NCI-H2107 (cell line): ENCODE results near the gene LRRC38.

Experiments
- DNase-seq: peaks from one replicate; lab custom pipeline; 2025; lab: John Stamatoyannopoulos, UW

The LRRC38 gene

DNA sequence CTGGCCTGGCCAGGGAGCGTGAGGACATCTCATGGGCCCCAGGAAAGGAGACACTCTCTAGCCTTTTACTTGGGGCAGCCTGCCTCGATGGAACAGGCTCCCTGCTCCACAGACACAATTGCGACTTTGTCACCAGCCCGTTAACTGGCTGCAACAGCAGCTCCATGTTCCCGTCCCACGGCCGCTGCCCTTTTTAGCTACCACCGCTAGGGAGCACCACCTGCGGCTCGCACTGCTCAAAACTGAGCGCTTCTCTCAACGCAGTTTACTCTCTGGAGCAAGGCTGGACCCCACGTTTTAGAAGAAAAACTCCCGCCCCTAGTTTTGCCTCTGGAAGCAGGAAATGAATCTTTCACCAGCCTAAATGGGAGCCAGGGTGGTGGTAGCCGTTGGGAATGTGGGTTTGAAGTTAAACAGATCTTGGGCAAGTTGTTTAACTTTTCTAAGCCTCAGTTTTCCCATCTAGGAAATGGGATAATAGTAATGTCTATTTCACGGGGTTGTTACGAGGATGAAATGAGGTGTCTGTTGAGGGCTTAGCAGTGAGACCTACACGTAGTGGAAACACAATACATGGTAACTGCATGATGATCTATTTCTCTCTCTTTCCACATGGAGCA lies 3.5 kb upstream of the LRRC38 start:
- DNase-seq: no peak

DNA sequence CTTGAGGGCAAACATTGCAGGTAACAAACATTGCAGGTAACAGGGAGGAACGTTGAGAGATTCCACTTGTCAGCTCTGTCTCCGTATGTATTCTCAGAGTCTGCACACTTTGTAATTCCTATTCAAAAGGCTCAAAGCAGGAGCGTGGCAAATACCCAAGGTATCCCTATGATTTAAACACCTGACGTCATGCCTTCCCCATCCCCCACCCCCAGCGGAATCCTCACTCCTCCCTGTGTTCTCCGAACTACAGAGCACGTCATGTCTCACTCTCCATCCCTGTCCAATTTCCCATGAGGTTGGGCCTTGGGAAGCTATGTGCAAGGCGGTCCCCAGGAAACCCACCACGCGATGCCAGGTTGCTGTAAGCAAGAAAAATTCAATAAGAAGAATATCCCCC lies 2.8 kb upstream of the LRRC38 start:
- DNase-seq: no peak

DNA sequence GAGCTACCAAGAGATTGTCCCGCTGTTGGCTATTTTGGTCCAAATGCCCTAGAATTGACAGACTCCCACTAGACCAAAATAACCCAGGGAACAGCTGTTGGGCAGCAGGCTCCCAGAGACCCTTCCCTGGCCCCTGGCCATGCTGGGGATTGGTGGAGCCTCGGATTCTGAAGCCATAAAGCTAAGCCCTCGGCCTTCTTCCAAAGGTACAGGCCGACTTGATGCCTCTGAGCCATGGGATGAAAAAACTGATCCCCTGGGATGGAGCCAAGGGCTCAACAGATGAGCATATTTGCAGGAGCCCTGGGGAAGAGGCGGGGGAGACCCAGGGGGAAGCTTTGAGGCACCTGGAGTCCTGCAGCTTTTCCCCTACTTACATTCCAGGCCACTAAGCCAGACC lies 1.0 kb upstream of the LRRC38 start:
- DNase-seq: no peak

DNA sequence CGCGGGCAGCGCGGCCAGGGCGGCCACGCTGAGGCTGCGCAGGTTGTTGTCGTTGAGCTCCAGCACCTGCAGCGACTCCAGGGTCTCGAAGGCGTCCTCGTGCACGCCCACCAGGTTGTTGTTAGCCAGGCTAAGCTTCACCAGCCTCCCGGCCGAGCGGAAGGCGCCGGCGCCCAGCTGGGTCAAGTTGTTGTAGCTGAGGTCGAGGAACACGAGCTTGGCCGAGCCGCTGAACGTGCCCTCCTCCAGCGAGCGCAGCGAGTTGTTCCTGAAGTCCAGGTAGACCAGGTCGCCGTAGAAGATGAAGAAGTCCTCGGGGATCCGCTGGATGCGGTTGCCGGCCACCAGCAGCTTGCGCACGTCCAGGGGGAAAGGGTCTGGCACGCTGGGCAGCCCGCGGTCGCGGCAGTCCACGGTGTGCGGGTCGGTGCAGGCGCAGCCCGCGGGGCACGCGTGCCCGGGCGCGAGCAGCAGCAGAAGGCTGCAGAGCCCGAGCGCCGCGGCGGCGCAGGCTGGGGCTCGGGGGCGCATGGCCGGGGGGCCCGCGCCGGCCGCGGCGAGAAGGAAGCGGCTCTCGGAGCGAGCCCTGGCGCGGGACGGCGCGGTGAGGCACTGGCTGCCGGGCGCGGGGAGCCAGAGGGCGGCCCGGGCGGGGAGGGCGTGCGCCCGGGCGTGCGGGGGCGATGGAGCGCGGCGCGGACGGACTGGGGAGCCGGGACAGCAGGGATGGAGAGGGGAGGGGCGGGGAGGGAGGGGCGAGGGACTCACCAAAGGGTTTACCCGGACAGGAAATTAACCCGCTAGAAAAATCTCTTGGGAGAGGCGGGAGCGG lies 524 bp downstream of the LRRC38 start:
- no peak for DNase-seq

DNA sequence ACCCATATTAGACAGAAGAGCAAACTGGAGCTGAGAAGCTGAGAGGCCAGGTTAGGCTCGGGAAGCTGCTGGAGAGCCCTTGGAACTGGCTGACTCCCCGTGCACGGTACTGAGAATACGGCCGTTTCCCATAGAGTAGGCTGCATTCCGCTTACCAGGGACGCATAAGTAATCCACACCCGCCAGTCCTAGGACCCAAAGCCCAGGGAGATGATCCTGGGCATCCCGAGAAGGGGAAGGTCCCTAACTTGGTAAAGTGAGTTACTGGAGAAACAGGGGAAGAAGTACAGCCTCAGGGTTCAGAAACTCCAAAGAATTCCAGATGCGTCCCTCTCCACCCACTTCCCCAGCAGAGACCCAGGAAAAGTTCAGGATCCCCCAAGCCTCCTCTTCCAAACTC lies 1.3 kb downstream of the LRRC38 start:
- no peak for DNase-seq

DNA sequence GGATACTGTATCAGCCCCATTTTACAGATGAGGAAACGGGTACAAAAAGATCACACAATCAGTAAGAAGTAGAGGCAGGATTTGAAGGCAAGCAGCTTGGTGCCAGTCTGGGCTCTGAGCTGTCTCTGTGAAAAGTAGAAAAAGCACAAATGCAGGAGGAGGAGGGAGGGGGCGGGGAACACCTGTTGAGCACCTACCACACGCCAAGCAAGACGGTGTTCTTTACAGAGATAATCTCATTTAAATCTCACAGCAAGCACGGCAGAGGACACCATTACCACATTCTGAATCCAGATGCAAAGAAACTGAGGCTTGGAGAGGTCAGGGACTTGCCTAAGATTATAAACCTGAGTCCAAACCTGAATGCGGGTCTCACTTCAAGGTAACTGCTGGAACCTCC lies 3.3 kb downstream of the LRRC38 start:
- no peak for DNase-seq

DNA sequence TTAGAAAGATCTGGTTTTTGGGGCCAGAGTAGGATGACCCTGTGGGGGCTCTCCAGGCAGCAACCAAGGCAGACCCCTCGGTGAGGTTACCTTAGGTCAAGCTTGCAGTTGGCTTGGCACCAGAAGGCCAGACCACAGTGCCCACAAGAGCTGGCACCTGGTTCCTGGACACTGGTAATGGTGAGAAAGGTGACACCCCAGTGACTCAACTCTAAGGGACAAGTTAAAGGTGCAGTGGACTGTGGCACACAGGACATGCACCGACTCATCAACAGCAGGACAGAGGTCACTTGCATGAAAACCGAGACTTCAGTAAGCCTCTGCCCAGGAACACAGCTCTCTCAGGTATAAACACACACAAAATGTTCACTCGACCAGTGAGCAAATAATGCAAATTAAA lies 6.7 kb downstream of the LRRC38 start:
- no peak for DNase-seq

DNA sequence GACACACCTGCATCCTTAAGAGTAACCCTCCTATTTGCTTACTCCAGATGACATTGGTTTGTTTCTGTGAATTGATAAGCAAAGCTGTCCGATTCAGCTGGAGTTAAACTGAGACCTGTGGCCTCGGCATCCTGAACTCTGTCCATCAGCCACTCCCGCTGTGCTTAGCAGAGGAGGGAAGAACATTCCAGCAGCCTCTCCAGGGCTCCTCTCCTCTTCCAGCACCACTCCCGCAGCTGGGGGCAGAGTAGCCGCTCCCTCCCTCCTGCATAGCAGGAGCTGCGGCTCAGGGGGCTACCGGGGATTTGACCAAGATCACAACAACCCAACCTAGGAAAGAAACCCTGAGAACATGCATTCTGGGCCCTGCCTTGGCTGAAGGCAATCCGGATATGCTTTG lies 8.8 kb downstream of the LRRC38 start:
- DNase-seq: no peak

DNA sequence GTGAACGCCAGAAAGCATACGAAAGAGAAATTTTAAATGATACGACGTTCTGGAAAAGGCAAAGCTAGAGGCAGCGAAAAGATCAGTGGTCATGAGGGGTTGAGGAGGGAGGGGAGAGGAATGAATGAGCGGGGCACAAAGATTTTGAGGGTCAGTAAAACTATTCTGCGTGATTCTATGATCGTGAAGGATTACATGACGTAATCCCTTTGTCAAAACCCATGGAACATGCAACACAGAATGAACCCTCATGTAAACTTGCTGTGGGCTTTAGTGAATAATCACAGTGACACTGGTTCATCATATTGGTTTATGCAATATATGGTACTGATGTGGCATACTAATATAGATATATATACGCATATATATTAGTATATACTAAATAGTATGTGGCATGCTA lies 13.0 kb downstream of the LRRC38 start:
- DNase-seq: no peak

DNA sequence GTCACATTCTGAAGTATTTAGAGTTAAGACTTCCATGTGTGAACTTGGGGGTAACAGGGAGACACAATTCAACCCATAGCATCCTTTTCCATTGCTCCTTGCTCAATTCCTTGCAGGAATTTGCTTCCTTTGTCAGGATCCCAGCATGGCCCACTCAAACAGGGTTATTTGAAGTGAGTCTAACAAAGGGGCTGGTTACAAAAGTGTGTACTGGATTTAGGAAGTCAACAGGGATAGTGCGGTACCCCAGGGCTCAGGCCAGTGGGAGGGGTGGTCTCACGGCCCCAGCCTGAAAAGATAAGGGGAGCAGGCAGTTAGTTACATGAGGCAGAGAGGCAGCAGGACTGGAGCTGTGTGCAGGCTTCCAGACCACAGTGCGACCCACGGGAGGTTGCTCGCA lies 14.4 kb downstream of the LRRC38 start:
- no peak for DNase-seq

DNA sequence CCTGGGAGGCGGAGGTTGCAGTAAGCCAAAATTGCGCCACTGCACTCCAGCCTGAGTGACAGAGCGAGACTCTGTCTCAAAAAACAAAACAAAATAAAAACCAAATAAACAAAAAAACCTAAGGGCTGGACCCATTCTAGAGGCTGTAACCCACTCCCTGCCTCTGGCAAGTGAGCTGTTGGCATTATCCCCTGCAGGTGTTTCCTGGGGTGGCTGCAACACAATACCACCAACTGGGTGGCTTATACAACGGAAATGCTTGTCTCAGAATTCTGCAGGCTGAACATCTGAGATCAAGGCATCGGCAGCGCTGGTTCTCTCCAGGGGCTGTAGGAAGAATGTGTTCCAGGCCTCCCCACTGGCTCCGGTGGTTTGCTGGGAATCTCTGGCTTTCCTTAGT lies 15.2 kb downstream of the LRRC38 start:
- DNase-seq: no peak

DNA sequence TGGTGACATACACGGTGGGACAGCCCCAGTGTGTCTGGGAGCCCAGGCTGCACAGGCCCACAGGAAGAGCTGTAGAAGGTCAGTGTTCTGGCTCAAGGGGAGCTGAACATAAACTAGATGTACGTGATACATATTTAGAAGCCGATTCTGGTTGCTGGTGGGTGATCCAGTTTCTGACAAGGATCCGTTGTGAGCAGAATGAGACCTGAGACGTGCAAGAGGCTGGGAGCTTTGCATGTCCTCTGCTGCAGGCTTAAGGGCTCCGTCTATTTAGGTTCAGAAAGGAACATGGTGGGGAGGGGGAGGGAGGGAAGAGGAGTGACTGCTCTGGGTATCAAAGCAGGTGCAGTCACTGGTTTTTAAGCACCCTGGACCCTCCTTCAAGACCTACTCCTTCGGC lies 18.6 kb downstream of the LRRC38 start:
- no peak for DNase-seq

DNA sequence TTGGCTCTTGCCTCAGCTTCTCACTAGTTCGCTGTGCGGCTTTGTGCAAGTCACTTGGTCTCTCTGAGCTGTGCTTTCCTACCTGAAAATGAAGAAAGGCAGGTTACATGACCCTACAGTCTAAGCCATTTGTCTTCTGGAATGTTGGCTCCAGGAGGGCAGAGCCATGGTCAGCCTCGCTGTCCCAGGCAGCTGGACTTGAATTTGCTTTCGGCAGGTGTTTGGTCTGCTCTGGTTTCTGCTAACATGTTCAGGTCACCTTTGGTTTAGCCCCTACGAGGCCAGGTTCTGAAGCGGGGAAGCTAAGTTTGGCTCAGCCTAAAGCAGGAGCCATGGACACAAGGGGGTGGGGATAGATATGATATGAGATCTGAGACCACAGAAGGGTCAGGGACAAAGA lies 19.1 kb downstream of the LRRC38 start:
- DNase-seq: no peak

DNA sequence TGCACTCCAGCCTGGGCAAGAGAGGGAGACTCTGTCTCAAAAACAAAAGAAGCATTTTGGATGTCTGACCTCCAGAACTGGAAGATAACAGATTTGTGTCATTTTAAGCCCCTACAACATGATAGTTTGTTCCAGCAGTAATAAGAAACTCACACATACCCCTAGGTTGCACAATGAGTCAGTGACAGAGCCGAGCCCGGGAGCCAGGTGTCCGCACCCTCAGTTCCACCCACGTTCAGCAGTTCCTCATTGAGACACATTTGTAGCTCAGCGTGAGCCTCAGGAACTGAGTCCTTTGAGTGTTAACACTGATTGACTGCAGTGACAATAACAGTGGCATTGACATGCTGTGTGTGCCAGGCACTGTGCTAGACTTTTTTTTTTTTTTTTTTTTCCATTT lies 19.8 kb downstream of the LRRC38 start:
- DNase-seq: no peak

DNA sequence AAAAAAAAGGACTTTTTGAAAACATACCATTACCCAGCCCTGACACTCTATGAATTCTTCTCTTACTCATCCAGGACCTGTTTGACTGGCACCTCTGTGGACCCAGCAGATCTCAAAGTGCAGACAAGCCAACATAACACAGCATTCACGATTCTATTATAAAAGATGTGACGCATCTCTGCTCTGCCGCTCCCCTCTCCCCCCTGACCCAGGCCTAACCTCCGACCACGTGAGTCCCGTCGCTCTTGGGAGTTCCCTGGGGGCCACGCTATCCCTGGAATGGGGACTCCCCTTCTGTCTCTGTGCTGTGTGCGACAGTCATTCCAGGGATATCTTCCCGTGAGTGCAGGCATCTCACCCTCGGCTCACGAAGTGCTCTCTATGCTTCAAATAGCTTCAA lies 21.1 kb downstream of the LRRC38 start:
- DNase-seq: no peak

DNA sequence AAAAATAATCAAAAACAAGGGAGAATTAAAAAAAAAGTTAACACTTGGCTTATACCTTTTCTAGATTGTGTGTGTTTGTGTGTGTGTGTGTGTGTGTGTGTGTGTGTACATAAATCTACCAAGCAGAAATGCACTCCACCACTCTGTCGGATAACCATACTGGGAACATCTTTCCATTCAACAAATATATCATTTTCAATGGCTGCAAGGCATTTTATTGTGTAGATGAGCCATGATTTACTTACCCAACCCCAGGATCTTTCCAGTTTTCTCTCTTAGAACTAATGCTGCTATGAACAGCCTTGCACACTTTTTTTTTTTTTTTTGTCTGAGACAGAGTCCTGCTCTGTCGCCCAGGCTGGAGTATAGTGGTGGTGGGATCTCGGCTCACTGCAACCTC lies 25.8 kb downstream of the LRRC38 start:
- DNase-seq: no peak

DNA sequence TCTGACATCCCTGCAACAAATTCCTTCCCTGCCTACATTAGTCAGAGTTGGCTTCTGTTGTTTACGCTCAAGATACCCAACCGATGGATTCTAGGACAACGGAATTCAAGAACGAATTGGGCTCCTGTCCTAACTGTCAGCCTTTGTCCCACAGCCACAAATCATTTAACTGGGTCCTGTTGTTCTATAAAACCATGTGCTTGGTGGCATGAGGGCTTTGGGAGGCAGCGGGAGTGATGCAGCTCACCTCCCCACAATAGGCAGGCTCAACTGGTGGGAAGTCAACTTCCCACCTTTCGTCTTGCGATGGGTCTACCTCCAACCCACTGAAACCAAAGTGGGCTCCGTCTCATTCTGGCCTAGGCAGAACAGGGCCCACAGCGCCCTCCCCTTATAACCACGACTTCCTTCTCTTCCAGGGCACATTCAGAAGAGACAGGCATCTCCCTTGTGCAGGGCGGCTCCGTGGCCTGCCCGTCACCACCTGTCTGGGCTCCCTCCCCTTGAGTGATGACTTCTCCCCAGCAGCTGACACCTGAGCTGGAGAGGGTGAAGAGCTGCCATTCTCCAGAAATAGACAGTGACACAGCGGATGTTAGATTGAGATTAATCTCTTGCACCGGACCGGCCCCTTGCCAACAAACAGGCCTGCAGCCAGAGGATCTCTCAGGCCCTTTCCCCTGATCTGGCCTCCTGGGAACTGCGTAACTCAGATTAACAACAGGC lies 26.5 kb downstream of the LRRC38 start:
- no peak for DNase-seq

DNA sequence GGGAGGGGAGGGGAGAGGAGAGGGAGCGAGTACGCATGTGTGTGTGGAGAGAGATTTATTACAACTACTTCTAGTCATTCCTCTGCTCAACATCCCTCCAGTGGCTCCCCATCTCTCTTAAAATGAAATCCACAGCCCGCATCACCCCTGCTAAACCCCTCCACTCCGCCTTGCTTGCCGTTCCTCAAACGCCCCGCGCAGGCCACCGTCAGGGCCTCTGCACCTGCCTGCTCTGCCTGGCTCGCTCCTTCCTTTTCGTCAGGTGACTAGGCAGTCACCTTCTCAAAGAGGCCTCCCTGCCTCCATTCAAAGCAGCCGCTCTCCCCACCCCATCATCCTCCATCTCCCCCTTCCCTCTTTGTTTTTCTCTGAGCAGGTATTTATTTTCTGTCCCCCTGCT lies 29.9 kb downstream of the LRRC38 start:
- DNase-seq: no peak

DNA sequence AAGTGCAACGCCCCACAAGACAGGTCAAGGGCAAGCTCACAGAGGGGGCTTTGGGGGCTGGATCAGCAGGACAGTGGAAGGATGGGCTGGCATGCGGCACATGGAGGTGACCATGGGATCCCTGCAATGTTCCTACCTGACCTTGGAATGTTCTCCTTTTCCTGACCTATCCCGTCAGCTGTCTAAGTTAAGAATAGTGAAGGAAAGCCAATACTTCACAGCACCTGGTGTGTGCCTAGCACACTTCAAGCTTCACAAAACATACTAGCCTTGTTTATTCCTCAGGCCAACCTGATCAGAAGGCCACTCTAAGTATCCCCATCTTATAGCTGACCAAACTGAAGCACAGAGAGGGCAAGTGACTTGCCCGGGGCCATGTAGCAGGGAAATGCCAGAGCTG lies 31.2 kb downstream of the LRRC38 start:
- no peak for DNase-seq

DNA sequence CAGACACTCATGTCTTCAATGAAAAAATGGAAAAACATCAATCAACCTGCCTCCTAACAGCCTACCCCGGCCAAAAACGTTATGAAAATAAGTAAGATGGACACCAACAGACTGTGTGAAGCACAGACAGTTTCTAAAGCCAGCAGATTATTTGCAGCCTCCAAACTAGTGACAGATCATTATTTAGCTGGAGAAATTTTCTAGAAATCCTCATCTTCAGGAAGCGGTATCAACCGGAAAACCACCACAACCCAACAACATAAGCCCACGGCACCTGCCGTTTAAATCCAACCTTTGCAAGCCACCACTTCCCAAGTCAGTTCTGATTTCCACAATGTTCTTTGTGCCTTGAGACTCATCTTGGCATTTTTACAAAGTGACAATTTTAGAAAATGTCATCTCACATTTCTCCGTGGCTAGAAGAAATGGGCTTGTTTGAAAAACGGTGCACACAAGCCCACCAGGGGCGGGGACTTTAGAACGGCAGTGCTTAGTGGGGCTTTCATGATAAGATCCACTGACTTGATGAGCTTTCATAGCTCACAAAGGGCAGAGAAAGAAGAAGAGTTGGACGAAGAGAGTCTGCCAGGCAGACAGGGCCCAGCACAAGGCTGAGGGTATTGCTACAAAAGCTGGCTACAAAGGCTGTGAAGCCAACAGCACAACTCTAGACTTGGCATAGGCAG lies 34.5 kb downstream of the LRRC38 start:
- no peak for DNase-seq

DNA sequence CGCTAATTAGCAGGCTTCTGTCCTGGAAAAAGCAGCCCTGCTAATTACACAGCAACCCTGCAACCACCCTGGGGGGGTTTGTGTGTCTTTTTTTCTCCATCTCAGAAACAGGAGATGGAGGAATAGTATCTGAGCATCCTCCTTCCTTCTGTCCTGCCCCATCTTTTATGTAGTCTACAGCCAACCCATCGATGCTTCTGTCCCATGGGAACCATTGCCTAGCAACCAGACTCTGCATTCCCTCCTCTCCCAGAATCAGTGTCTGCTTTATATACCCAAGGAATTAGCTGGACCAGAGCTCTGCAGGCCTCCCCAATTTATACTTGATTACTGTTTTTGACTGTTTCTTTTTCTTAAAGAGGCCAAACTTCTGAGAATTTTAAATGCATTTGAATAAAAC lies 35.1 kb downstream of the LRRC38 start:
- DNase-seq: no peak

DNA sequence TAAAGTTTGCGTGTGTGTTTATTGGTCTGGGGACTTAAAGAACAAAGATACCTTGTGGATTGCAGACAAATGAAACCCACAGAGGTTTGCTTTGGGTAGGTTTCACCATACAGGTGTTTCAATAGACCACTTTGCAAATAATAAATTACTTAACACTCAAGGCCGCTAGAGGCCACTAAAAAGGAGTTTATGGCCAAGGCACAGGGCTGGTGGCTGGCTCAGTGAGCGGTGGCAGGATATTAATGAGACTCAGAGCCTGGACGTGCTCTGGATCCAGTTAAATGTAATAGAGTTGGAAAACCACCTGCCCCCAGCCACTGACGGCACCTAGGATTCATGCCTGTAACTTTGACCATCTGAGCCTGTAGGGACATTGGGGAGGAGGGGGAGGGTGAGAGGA lies 44.5 kb downstream of the LRRC38 start:
- DNase-seq: no peak

DNA sequence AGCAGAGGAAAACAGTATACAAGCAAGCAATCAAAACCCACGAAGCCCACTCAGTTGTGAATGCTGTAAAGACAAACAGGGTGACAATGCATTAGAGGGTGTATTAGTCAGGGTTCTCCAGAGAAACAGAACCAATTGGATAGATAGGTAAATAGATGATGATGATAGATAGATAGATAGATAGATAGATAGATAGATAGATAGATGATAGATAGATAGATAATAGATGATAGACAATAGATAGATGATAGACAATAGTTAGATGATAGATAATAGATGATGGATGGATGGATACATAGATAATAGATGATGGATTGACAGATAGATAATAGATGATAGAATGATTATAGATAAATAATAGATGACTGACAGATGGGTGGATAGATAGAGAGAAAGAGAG lies 48.3 kb downstream of the LRRC38 start:
- DNase-seq: no peak
